Sigmoid colon (tissue), 4 donors: Measurements from ENCODE around the gene DLEU7.

Experiments used
- CTCF ChIP-seq, 4 experiments: fragments of 450-650 bp in 3 of 4; fragments of 200-600 bp in 1 of 4; IDR thresholded peaks; one replicate each; pipeline ENCODE4 v1.5.1; 2016 to 2019; ENCODE audit warnings: antibody characterized with exemption in 4 of 4, mild to moderate bottlenecking in 3 of 4, moderate library complexity in 2 of 4
- POLR2A ChIP-seq, 2 donors: fragments of 450-650 bp; IDR thresholded peaks; one replicate each; pipeline ENCODE4 v1.6.1; 2016; ENCODE audit warnings: antibody characterized with exemption in 2 of 2, mild to moderate bottlenecking in 2 of 2, moderate library complexity in 2 of 2
- POLR2AphosphoS5 ChIP-seq, 4 donors: sonication (generic); formaldehyde crosslinking; IDR thresholded peaks; one replicate each; pipeline ENCODE4 v1.6.1; 2017; ENCODE audit warnings: antibody characterized with exemption in 4 of 4

GRCh38 chr13:50887151-50887550 is 43.7 kb upstream of the DLEU7 start:
- TF ChIP-seq POLR2A (IDR thresholded peaks at IDR 0.05) (no peak), CTCF (IDR thresholded peaks at IDR 0.05) (no peak), POLR2AphosphoS5 (IDR thresholded peaks at IDR 0.05) (no peak)
